Ishikawa (cell line): Measurements from ENCODE around the gene ADSS2.

Experiments
- CEBPB ChIP-seq: IDR thresholded peaks from 2 replicates; pipeline ENCODE4 v1.6.1; 2012
- CREB1 ChIP-seq: IDR thresholded peaks from 2 replicates; pipeline ENCODE4 v1.6.1; 2012; ENCODE audit warnings: low read depth
- EP300 ChIP-seq: IDR thresholded peaks from 2 replicates; pipeline ENCODE4 v1.6.1; 2012; ENCODE audit warnings: borderline replicate concordance
- FOXM1 ChIP-seq: IDR thresholded peaks from 2 replicates; pipeline ENCODE4 v1.6.1; 2012; ENCODE audit warnings: low read depth, borderline replicate concordance
- NFIC ChIP-seq: IDR thresholded peaks from 2 replicates; pipeline ENCODE4 v1.6.1; 2012
- RAD21 ChIP-seq: IDR thresholded peaks from 2 replicates; pipeline ENCODE4 v1.6.1; 2012; ENCODE audit warnings: low read depth
- TAF1 ChIP-seq: IDR thresholded peaks from 2 replicates; pipeline ENCODE4 v1.6.1; 2012; ENCODE audit warnings: low read depth, mild to moderate bottlenecking
- TCF12 ChIP-seq: IDR thresholded peaks from 2 replicates; pipeline ENCODE4 v1.6.1; 2012; ENCODE audit warnings: low read depth
- TEAD4 ChIP-seq: IDR thresholded peaks from 2 replicates; pipeline ENCODE4 v1.6.1; 2012
- YY1 ChIP-seq: IDR thresholded peaks from 2 replicates; pipeline ENCODE4 v1.6.1; 2012; ENCODE audit warnings: low read depth
- ZBTB7A ChIP-seq: IDR thresholded peaks from 2 replicates; pipeline ENCODE4 v1.6.1; 2012; ENCODE audit warnings: low read depth
- TF ChIP-seq, protein P1 (sequence below): IDR thresholded peaks from 2 replicates; pipeline ENCODE4 v1.6.1; 2012
- TF ChIP-seq, protein P2 (sequence below): IDR thresholded peaks from 2 replicates; pipeline ENCODE4 v1.6.1; 2012; ENCODE audit warnings: low read depth, mild to moderate bottlenecking

DNA sequence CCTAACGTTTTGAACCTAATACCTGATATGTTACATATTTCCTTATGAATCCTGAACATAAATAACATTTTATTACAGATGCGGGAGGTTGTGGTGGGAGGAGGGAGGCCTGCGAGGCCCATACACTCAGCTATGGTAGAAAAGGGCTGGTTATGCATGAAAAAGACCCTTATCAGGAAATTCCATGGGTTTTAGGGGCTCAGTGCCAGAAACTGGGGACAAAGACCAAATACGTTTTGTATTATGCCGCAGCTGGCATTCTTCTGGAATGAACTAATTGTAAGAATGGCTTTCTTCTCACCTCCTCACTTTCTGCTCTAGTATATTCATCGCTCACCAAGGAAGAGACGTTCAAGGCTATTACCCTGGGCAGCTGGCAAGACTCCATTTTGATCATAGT, 76.7 kb downstream of the ADSS2 start:
- TF ChIP-seq TAF1 (no peak), EP300 (no peak), TEAD4 (no peak), YY1 (no peak), CEBPB (no peak), CREB1 (no peak), RAD21 (no peak), ZBTB7A (no peak), FOXM1 (no peak), NFIC (no peak), TCF12 (no peak)
- TF ChIP-seq, protein P1, sequence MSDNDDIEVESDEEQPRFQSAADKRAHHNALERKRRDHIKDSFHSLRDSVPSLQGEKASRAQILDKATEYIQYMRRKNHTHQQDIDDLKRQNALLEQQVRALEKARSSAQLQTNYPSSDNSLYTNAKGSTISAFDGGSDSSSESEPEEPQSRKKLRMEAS, result no peak
- TF ChIP-seq, protein P2, sequence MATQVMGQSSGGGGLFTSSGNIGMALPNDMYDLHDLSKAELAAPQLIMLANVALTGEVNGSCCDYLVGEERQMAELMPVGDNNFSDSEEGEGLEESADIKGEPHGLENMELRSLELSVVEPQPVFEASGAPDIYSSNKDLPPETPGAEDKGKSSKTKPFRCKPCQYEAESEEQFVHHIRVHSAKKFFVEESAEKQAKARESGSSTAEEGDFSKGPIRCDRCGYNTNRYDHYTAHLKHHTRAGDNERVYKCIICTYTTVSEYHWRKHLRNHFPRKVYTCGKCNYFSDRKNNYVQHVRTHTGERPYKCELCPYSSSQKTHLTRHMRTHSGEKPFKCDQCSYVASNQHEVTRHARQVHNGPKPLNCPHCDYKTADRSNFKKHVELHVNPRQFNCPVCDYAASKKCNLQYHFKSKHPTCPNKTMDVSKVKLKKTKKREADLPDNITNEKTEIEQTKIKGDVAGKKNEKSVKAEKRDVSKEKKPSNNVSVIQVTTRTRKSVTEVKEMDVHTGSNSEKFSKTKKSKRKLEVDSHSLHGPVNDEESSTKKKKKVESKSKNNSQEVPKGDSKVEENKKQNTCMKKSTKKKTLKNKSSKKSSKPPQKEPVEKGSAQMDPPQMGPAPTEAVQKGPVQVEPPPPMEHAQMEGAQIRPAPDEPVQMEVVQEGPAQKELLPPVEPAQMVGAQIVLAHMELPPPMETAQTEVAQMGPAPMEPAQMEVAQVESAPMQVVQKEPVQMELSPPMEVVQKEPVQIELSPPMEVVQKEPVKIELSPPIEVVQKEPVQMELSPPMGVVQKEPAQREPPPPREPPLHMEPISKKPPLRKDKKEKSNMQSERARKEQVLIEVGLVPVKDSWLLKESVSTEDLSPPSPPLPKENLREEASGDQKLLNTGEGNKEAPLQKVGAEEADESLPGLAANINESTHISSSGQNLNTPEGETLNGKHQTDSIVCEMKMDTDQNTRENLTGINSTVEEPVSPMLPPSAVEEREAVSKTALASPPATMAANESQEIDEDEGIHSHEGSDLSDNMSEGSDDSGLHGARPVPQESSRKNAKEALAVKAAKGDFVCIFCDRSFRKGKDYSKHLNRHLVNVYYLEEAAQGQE, result no peak
